Measurements from ENCODE around the gene BCL11A. TPM values are rescaled to one million over a fixed set of nuclear protein-coding genes. Genes with fewer than 3 reads are reported as not detected.
A peak's percentile ranks its signal among the peaks of the same experiment; 100 is the strongest.

BCL11A gene
- total RNA-seq, 5 donors from 2014 or later (not counting 1 experiment from before 2014, with no cell fraction given): 3.6 to 11.9 (median 5.6) TPM

GRCh38 chr2:60577682-60578283 lies 24.3 kb upstream of the BCL11A start:
- H3K36me3 Mint-ChIP-seq: no peaks in the 10 kb centered on the region
- H3K4me3 Mint-ChIP-seq: no peak overlapping the region
- Histone ChIP-seq H3K9me3 (no peaks in the 10 kb centered on the region), H3K4me1 (ENCODE audit: control insufficient read depth in 1 of 2, extremely low read depth in 1 of 2, insufficient read depth in 2 of 2, low read length in 2 of 2) (peaks cover 0 to 8% of the 10 kb centered on the region in 2 experiments), H3K27ac (ENCODE audit: low read length) (no peak overlapping the region), H3K4me3 (ENCODE audit: control insufficient read depth in 1 of 2, extremely low read depth in 1 of 2, low read length in 1 of 2) (no peak overlapping the region), H3K27me3 (replicated peaks in 1 of 2; ENCODE audit: control insufficient read depth in 2 of 2, extremely low read depth in 1 of 2, insufficient read depth in 2 of 2, low read length in 1 of 2) (peaks cover 0 to 17% of the 10 kb centered on the region in 2 experiments), H3K36me3 (ENCODE audit: control insufficient read depth in 2 of 2, extremely low read depth in 1 of 2, insufficient read depth in 1 of 2, low read length in 1 of 2) (no peaks in the 10 kb centered on the region)
- no peaks in the 10 kb centered on the region for H3K9me3 Mint-ChIP-seq
- peaks cover 0 to 6% (median 2%) of the 10 kb centered on the region in 3 donors for H3K4me1 Mint-ChIP-seq
- CTCF ChIA-PET: interaction anchor here in 1 of 2 donors (0.6 kb wide), 1 partner anchor 45 kb away, joined by 3 read pairs; no protein-coding TSS in a partner anchor
- H3K27me3 Mint-ChIP-seq: peaks cover 18 to 32% of the 10 kb centered on the region in 2 donors
- POLR2A ChIA-PET: no interaction called here
- no CpG with 5 or more reads among the region's 6 CpGs for WGBS (ENCODE audit: insufficient coverage)
- ATAC-seq (replicated peaks in 1 of 4) (no peak), DNase-seq (no peak)
- no peak overlapping the region for H3K27ac Mint-ChIP-seq

GRCh38 chr2:60573251-60573650 lies 19.8 kb upstream of the BCL11A start:
- DNase-seq (no peak), ATAC-seq (replicated peaks in 1 of 4) (no peak)
- Mint-ChIP-seq H3K27me3 (peaks cover 9 to 27% of the 10 kb centered on the region in 2 donors), H3K4me3 (no peak overlapping the region), H3K4me1 (peaks cover 0 to 1% (median 0%) of the 10 kb centered on the region in 3 donors), H3K36me3 (no peaks in the 10 kb centered on the region), H3K27ac (no peak overlapping the region), H3K9me3 (no peaks in the 10 kb centered on the region)
- Histone ChIP-seq H3K4me1 (ENCODE audit: control insufficient read depth in 1 of 2, extremely low read depth in 1 of 2, insufficient read depth in 2 of 2, low read length in 2 of 2) (peaks cover 5 to 11% of the 10 kb centered on the region in 2 experiments), H3K27ac (ENCODE audit: low read length) (no peak overlapping the region), H3K36me3 (ENCODE audit: control insufficient read depth in 2 of 2, extremely low read depth in 1 of 2, insufficient read depth in 1 of 2, low read length in 1 of 2) (no peaks in the 10 kb centered on the region), H3K9me3 (no peaks in the 10 kb centered on the region), H3K4me3 (ENCODE audit: control insufficient read depth in 1 of 2, extremely low read depth in 1 of 2, low read length in 1 of 2) (no peak overlapping the region), H3K27me3 (replicated peaks in 1 of 2; ENCODE audit: control insufficient read depth in 2 of 2, extremely low read depth in 1 of 2, insufficient read depth in 2 of 2, low read length in 1 of 2) (peaks cover 0 to 23% of the 10 kb centered on the region in 2 experiments)
- 100% methylated on average over 1 of the region's 3 CpGs for WGBS (ENCODE audit: insufficient coverage)
- CTCF ChIA-PET: no interaction called here
- POLR2A ChIA-PET: no interaction called here

DNA sequence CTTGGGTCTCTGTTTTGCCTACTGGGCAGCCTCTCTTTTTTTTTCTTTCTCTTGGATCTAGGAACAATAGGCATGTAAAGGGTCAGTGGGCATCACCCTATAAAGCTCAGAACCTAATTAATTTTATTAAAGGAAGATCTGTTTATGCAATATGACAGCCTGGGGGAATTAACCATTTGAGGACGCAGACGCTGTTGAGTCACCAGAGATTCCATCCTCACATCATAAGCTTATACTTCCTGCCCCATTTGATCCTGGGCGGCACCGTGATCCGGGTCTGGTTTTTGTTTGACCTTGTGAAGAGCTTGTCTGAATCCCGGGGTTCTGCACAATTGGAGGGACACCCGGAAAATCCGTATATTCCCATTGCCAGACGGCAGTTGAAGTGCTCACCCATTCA lies 16.8 kb upstream of the BCL11A start:
- peaks cover 0 to 1% (median 0%) of the 10 kb centered on the region in 3 donors for H3K4me1 Mint-ChIP-seq
- Histone ChIP-seq H3K4me1 (ENCODE audit: control insufficient read depth in 1 of 2, extremely low read depth in 1 of 2, insufficient read depth in 2 of 2, low read length in 2 of 2) (peaks cover 10 to 11% of the 10 kb centered on the region in 2 experiments), H3K4me3 (ENCODE audit: control insufficient read depth in 1 of 2, extremely low read depth in 1 of 2, low read length in 1 of 2) (peak overlapping the region in 1 of 2 donors; percentile 92), H3K36me3 (ENCODE audit: control insufficient read depth in 2 of 2, extremely low read depth in 1 of 2, insufficient read depth in 1 of 2, low read length in 1 of 2) (no peaks in the 10 kb centered on the region), H3K27me3 (replicated peaks in 1 of 2; ENCODE audit: control insufficient read depth in 2 of 2, extremely low read depth in 1 of 2, insufficient read depth in 2 of 2, low read length in 1 of 2) (peaks cover 0 to 26% of the 10 kb centered on the region in 2 experiments), H3K27ac (ENCODE audit: low read length) (no peak overlapping the region), H3K9me3 (no peaks in the 10 kb centered on the region)
- CTCF ChIA-PET: interaction anchor here (0.6 to 1.0 kb wide), 2 partner anchors 12 to 21 kb away, joined by 3 read pairs; no protein-coding TSS in a partner anchor
- ATAC-seq (replicated peaks in 1 of 4) (no peak), DNase-seq (no peak)
- H3K9me3 Mint-ChIP-seq: no peaks in the 10 kb centered on the region
- no peak overlapping the region for H3K27ac Mint-ChIP-seq
- no peaks in the 10 kb centered on the region for H3K36me3 Mint-ChIP-seq
- peaks cover 22 to 47% of the 10 kb centered on the region in 2 donors for H3K27me3 Mint-ChIP-seq
- peak overlapping the region in 1 of 3 donors; percentile 35 for H3K4me3 Mint-ChIP-seq
- WGBS (ENCODE audit: insufficient coverage): 23% methylated on average over 4 of the region's 9 CpGs
- POLR2A ChIA-PET: no interaction called here

GRCh38 chr2:60569680-60570111 lies 16.2 kb upstream of the BCL11A start:
- DNase-seq: no peak
- peaks cover 0 to 26% of the 10 kb centered on the region in 2 experiments for H3K27me3 ChIP-seq (replicated peaks in 1 of 2; ENCODE audit: control insufficient read depth in 2 of 2, extremely low read depth in 1 of 2, insufficient read depth in 2 of 2, low read length in 1 of 2)
- H3K27me3 Mint-ChIP-seq: peaks cover 24 to 50% of the 10 kb centered on the region in 2 donors
- no peak overlapping the region for H3K27ac Mint-ChIP-seq
- POLR2A ChIA-PET: no interaction called here
- 0% methylated on average over 2 of the region's 13 CpGs for WGBS (ENCODE audit: insufficient coverage)
- H3K36me3 ChIP-seq (ENCODE audit: control insufficient read depth in 2 of 2, extremely low read depth in 1 of 2, insufficient read depth in 1 of 2, low read length in 1 of 2): no peaks in the 10 kb centered on the region
- peak overlapping the region; percentile 16 to 92 for H3K4me3 ChIP-seq (ENCODE audit: control insufficient read depth in 1 of 2, extremely low read depth in 1 of 2, low read length in 1 of 2)
- H3K4me1 ChIP-seq (ENCODE audit: control insufficient read depth in 1 of 2, extremely low read depth in 1 of 2, insufficient read depth in 2 of 2, low read length in 2 of 2): peaks cover 10 to 11% of the 10 kb centered on the region in 2 experiments
- ATAC-seq (replicated peaks in 1 of 4): no peak
- no peak overlapping the region for H3K4me3 Mint-ChIP-seq
- no peaks in the 10 kb centered on the region for H3K36me3 Mint-ChIP-seq
- CTCF ChIA-PET: interaction anchor here (0.6 to 0.7 kb wide), 2 partner anchors 20 to 470 kb away, joined by 3 read pairs; no protein-coding TSS in a partner anchor
- H3K27ac ChIP-seq (ENCODE audit: low read length): no peak overlapping the region
- no peaks in the 10 kb centered on the region for H3K9me3 Mint-ChIP-seq
- H3K4me1 Mint-ChIP-seq: peaks cover 0 to 1% (median 0%) of the 10 kb centered on the region in 3 donors
- H3K9me3 ChIP-seq: no peaks in the 10 kb centered on the region

DNA sequence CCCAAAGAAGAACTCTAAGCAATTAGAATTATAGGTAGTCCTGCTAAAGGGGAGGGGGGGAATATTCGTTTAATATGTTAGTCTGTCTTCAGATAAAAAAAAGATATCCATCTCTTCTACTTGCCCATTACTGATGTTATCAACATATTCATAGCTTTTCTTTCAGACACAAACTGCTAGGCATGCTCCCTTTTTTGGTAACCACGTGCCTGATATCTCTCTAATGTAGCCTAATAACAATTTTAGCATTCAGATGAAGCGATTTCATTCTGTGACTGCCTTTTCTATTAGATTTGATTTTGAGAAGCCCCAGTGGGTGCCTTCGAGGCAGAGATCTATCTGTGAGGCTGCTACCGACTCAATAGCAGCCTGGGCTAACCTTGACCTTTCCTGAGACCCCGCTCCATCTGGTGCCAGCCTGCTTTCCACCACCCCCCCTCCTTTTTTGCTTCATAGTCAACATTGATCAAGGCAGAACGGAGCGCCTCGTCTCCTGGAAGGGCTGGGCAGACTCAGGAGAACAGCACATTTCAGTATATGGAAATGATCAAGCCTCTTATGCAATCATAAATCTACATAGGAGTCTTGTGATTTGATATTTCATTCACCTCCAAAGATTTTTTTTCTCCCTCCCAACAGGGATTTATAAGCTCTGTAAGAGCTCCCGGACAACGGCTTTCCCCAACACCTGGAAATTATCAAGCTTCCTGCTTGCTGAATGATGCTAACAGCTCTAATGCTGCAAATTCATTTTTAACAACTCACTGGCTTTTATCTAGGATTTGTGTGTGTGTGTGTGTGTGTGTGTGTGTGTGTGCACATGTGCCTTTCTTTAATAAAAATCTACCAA lies 14.7 kb upstream of the BCL11A start:
- Histone ChIP-seq H3K27me3 (replicated peaks in 1 of 2; ENCODE audit: control insufficient read depth in 2 of 2, extremely low read depth in 1 of 2, insufficient read depth in 2 of 2, low read length in 1 of 2) (peaks cover 0 to 23% of the 10 kb centered on the region in 2 experiments), H3K36me3 (ENCODE audit: control insufficient read depth in 2 of 2, extremely low read depth in 1 of 2, insufficient read depth in 1 of 2, low read length in 1 of 2) (no peaks in the 10 kb centered on the region), H3K27ac (ENCODE audit: low read length) (no peak overlapping the region), H3K9me3 (no peaks in the 10 kb centered on the region), H3K4me3 (ENCODE audit: control insufficient read depth in 1 of 2, extremely low read depth in 1 of 2, low read length in 1 of 2) (no peak overlapping the region), H3K4me1 (ENCODE audit: control insufficient read depth in 1 of 2, extremely low read depth in 1 of 2, insufficient read depth in 2 of 2, low read length in 2 of 2) (peaks cover 10 to 11% of the 10 kb centered on the region in 2 experiments)
- 80% methylated on average over 5 of the region's 11 CpGs for WGBS (ENCODE audit: insufficient coverage)
- ATAC-seq (replicated peaks in 1 of 4) (no peak), DNase-seq (no peak)
- CTCF ChIA-PET: interaction anchor here in 1 of 2 donors (0.6 to 1.1 kb wide), 3 partner anchors 15 to 1515 kb away, joined by 3 to 4 read pairs (median 4); no protein-coding TSS in a partner anchor
- Mint-ChIP-seq H3K36me3 (no peaks in the 10 kb centered on the region), H3K27ac (no peak overlapping the region), H3K4me3 (no peak overlapping the region), H3K4me1 (peaks cover 0 to 1% (median 0%) of the 10 kb centered on the region in 3 donors), H3K27me3 (peaks cover 28 to 55% of the 10 kb centered on the region in 2 donors), H3K9me3 (no peaks in the 10 kb centered on the region)
- POLR2A ChIA-PET: no interaction called here

- WGBS (ENCODE audit: insufficient coverage): 93% methylated on average over 3 of the region's 4 CpGs
- no peaks in the 10 kb centered on the region for H3K36me3 Mint-ChIP-seq
These were observed 13.6 kb upstream of the BCL11A start for GRCh38 chr2:60567096-60567495.

More at GRCh38 chr2:60567096-60567495, 13.6 kb upstream of the BCL11A start:
- POLR2A ChIA-PET: no interaction called here
- Mint-ChIP-seq H3K9me3 (no peaks in the 10 kb centered on the region), H3K27ac (no peak overlapping the region), H3K4me3 (no peak overlapping the region), H3K4me1 (peaks cover 0 to 1% (median 0%) of the 10 kb centered on the region in 3 donors), H3K27me3 (peaks cover 27 to 51% of the 10 kb centered on the region in 2 donors)
- ATAC-seq (replicated peaks in 1 of 4): no peak
- no peak overlapping the region for H3K27ac ChIP-seq (ENCODE audit: low read length)
- no peak overlapping the region for H3K4me3 ChIP-seq (ENCODE audit: control insufficient read depth in 1 of 2, extremely low read depth in 1 of 2, low read length in 1 of 2)
- CTCF ChIA-PET: interaction anchor here in 1 of 2 donors (1.0 kb wide), 1 partner anchor 15 kb away, joined by 4 read pairs; no protein-coding TSS in a partner anchor
- peaks cover 10 to 11% of the 10 kb centered on the region in 2 experiments for H3K4me1 ChIP-seq (ENCODE audit: control insufficient read depth in 1 of 2, extremely low read depth in 1 of 2, insufficient read depth in 2 of 2, low read length in 2 of 2)
- H3K9me3 ChIP-seq: no peaks in the 10 kb centered on the region
- no peak for DNase-seq
- H3K27me3 ChIP-seq (replicated peaks in 1 of 2; ENCODE audit: control insufficient read depth in 2 of 2, extremely low read depth in 1 of 2, insufficient read depth in 2 of 2, low read length in 1 of 2): peaks cover 0 to 27% of the 10 kb centered on the region in 2 experiments
- no peaks in the 10 kb centered on the region for H3K36me3 ChIP-seq (ENCODE audit: control insufficient read depth in 2 of 2, extremely low read depth in 1 of 2, insufficient read depth in 1 of 2, low read length in 1 of 2)

Measured in T-cell (primary cell).